ENCODE data around the gene CEP20.

The CEP20 gene

GRCh38 chr16:15827709-15828343, 60.6 kb downstream of the CEP20 start:
- no peak for TF ChIP-seq CTCF (conservative IDR thresholded peaks at IDR 0.05)
- no peak overlapping the region for H3K27ac ChIP-seq

DNA sequence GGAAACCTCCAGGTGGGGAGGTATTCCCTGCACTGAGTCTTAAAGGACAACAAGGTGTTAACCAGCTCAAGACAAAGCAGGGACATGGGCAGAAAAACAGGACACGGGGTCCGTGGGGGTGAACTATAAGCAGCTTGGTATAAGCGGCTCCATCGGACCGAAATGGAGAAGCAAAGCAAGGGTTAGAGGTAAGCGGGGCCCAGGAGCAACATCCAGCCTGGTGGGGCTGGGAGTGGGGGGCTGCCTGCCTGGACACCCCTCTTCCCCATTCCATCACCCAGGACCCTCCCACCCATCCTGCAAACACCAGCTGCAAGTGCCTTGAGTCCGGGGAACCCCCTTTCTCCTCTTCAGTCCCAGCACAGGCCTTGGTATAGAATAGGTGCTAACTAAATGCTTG, 61.1 kb downstream of the CEP20 start:
- no peak overlapping the region for H3K27ac ChIP-seq
- TF ChIP-seq CTCF (conservative IDR thresholded peaks at IDR 0.05), result no peak

DNA sequence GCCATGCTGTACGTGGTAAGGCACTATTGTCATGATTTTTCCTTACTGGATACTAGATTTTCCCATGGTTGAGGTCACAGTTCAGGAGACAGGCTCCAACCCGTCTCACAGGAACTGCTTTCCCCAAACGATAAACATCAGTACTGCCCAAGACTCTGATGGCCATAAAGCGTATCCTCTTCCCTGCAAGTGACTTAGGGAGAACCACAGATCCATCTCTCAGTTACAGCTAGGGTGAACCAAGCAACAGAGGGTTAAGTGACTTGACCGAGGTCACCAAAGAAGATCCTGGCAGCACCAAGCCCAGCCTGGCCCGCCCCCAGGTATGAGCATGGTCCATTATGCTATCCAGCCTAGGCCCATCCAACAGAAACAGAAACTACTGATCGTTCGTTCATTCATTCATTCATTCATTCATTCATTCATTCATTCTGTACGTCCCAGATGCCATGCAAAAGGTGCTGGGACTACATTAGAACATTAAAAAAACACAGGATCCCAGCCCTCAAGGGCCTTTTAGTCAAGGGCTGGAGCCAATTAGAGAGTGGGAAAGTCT, 62.6 kb downstream of the CEP20 start:
- TF ChIP-seq CTCF (conservative IDR thresholded peaks at IDR 0.05), result no peak
- no peak overlapping the region for H3K27ac ChIP-seq

GRCh38 chr16:15822957-15823356, 65.4 kb downstream of the CEP20 start:
- no peak overlapping the region for H3K27ac ChIP-seq
- TF ChIP-seq CTCF (conservative IDR thresholded peaks at IDR 0.05), result no peak

GRCh38 chr16:15820837-15821236, 67.6 kb downstream of the CEP20 start:
- no peak for TF ChIP-seq CTCF (conservative IDR thresholded peaks at IDR 0.05)
- no peak overlapping the region for H3K27ac ChIP-seq

DNA sequence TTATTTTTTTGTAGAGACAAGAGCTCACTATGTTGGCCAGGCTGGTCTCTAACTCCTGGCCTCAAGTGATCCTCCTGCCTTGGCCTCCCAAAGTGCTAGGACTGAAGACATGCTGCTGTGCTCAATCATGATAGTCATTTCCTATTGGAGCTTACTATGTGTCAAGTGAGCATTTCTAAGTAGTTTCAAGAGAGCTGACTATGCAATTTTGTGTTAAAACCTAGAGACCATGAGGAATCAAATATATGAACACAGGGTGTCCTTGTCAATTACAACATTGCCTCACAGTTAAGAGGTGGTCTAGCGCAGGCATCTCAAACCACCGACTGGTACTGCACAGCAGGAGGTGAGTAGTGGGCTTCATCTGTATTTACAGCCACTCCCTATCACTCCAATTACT, 69.4 kb downstream of the CEP20 start:
- no peak overlapping the region for H3K27ac ChIP-seq
- TF ChIP-seq CTCF (conservative IDR thresholded peaks at IDR 0.05), result no peak

DNA sequence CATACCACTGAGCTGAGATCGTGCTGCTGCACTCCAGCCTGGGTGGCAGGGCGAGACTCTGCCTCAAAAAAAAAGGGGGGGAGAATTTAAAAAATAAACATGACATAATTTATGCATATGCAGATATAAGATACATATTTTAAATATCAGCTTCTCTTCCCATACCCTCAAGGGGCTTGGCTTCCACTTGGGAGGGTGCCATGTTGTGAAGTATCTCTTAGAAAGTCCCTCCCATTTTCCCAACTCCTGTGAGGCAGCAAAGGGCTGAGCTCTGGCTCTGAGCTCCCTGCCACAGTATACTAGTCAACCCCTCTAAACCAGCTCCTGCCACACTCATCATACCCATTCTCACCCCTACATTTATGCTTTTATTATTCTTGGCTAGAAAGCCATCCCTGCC, 71.0 kb downstream of the CEP20 start:
- no peak overlapping the region for H3K27ac ChIP-seq
- no peak for TF ChIP-seq CTCF (conservative IDR thresholded peaks at IDR 0.05)

Data from VCaP (cell line).